Occipital lobe (tissue), 2 donors: ENCODE results near the gene MAN2A2. TPM values are rescaled to one million over a fixed set of nuclear protein-coding genes. Genes with fewer than 3 reads are reported as not detected.
"Not testable (repeated sequence)": the region's sequence is repeated elsewhere in the genome, so short reads cannot be mapped to it uniquely, and the experiment has no call there.

Source experiments
- DNase-seq: peaks from one replicate; lab custom pipeline; 2025; lab: John Stamatoyannopoulos, UW
- total RNA-seq: library from RNA; depleted of rRNA; stranded (reverse); fragments of >200 nt; gene quantifications from one replicate; pipeline ENCODE4 v1.2.3, GENCODE V29; 2014

Gene MAN2A2
- total RNA-seq, 1 donor from 2014 or later = 32.4 TPM

DNA sequence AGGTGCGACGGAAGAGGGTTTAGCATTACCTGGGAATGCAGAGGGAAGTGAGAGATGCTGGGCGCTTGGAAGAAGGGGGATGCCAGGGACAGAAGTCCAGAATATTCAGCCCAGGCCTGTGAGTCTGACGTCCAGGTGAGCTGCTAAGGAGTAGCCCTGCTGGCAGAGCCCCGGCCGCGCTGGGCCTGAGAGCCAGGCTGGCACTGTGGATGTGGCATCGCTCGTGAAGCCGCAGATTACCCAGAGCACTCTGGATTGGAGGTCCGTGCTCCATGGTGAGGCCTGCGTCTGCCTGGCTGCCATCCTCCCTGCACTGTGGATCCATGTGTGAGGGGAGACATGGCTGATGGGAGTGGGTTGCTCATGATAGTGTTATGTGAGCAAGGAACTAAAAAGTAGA is 14.5 kb downstream of the MAN2A2 start:
- no peak for DNase-seq

DNA sequence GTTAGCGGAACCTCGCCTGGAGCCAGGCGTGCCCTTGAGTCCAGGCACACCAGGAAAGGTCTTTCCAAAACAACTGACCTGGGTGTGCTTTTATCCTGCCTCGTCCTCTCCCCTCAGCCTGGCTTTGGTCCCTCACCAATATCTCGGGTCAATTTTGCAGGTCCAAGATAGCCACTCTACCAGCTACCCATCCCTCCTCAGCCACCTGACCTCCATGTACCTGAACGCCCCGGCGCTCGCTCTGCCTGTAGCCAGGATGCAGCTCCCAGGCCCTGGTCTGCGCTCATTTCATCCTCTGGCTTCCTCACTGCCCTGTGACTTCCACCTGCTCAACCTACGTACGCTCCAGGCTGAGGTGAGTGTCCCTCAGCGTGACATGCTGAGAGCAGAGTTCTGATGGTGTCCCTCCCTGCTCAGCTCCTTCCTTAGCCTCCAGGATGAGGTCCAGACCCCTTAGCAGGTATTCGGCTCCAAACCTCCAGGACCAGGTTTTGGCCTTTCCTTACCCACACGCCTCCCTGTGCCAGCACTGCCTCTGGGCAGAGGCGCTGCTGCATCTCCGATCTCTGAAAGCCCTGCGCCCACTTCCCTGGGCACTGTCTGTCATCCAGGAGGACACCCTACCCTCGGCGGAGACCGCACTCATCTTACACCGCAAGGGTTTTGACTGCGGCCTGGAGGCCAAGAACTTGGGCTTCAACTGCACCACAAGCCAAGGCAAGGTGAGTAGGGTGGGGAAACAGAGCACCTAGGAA is 15.1 kb downstream of the MAN2A2 start:
- DNase-seq = no peak

DNA sequence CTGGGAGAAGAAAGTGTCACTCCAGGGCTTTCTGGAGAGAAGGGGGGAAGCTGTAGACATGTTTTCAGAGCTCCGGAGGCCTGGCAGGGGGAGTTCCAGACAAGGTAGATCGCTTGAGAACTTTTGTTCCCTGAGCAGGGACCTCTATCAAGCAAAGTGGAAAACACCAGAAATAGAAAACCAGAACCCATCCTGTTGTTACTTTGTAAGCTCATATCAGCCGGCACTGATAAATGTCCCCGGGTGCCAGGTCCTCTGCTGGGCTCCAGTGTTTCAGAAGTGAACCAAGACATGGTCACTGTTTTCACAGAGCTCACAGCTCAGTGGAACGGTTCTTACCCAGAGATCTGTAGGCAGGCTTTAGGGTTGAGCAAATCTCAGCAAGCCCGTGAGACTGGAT is 15.7 kb downstream of the MAN2A2 start:
- no peak for DNase-seq

DNA sequence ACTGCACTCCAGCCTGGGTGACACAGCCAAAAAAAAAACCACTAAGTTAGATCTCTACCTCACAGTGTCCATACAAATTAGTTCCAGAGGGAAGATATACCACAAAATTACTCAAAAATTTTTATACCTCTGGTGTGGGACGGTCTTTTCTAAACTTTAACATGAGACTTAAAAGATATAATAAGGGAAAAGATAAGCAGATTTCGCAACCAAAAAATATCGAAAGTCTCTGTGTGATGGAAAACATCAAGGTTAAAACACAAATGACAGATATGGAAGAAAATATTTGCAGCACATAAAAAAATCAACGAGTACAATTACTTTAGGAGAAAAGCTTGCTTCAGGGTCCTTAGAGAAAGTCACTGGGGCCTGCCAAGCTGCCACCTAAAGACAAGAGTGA is 18.8 kb downstream of the MAN2A2 start:
- no peak for DNase-seq

DNA sequence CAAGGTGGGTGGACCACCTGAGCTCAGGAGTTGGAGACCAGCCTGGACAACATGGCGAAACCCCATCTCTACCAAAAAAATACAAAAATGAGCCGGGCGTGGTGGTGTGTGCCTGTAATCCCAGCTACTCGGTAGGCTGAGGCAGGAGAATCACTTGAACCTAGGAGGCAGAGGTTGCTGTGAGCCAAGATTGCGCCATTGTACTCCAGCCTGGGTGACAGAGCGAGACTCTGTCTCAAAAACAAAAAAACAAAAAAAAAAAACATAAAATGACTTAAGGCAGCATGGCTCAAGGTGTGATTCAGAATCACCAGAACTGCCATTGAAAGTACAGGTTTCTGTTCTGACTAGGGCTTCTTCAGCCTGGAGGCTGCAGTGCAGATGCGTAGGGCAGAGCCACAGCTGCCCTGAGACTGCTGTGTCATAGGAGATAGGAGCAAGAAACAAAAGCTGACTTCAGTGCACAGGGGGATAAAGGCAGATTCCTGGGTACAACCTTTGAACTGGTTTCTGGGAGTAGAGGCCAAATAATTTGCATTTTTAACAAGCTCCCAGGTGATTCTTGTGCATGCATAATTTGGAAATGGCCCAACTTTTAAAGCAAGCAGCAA is 19.7 kb downstream of the MAN2A2 start:
- not testable (repeated sequence) for DNase-seq

DNA sequence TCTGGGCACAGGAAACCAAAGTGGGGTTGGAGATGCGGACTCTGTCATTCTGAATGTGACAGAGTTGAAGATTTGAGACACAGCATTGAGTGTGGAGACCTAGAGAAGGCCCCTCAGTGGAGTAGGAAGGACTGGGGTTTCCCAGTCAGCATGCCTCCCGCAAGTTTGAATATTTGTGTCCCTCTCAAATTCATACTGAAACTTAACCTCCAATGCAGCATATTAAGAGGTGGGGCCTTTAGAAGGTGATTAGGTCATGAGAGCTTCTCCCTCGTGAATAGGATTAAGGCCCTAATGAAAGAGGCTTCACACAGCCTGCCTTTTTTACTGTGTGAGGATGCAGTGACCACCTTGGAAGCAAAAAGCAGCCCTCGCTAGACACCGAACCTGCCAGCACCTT is 21.3 kb downstream of the MAN2A2 start:
- no peak for DNase-seq

DNA sequence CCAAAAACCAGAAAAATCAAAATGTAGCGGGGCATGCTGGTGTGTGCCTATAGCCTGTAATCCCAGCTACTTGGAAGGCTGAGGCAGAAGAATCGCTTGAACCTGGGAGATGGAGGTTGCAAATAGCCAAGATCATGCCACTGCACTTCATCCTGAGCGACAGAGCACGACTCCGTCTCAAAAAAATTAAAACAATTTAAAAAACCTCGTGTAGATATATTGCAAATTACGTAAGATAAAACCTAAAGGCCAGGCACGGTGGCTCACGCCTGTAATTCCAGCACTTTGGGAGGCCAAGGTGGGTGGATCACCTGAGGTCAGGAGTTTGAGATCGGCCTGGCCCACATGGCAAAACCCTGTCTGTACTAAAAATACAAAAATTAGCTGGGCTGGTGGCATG is 23.7 kb downstream of the MAN2A2 start:
- not testable (repeated sequence) for DNase-seq

DNA sequence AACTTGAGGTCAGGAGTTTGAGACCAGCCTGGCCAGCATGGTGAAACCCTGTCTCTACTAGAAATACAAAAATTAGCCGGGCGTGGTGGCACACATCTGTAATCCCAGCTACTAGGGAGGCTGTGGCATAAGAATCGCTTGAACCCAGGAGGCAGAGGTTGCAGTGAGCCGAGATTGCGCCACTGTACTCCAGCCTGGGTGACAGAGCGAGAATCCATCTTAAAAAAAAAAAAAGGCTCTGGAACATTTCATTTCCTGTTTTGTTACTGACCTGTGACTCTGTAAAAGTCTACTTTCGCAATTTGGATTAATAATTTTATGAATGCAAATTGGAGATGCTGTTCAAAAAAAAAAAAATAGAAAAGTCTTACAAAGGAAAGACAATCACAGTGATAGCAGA is 25.0 kb downstream of the MAN2A2 start:
- DNase-seq = not testable (repeated sequence)

DNA sequence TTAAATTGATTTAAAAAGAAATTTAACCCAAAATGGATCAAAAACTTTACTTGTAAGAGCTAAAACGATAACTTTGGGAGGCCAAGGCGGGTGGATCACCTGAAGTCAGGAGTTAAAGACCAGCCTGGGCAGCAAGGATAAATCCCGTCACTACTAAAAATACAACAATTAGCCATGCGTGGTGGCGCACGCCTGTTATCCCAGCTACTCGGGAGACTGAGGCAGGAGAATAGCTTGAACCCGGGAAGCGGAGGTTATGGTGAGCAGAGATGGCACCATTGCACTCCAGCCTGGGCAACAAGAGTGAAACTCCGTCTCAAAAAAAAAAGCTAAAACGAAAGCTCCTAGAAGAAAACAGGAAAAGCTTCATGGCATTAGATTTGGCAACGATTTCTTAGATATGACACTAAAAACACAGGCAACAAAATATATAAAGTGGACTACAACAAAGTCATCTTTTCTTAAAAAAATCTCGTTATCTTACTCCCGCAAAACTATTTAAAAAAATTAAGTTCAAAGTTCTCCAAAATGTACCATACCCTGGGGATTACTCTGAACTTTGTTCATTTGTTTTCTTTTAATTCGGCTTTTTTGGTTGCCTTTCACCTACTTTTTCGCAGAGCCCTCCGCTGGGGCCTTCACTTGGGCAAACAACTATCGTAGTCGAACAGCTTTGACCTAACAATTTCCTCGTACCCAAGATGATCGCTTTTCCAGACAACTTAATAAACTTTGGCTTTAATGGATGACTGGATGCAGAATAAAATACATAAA is 26.3 kb downstream of the MAN2A2 start:
- no peak for DNase-seq

DNA sequence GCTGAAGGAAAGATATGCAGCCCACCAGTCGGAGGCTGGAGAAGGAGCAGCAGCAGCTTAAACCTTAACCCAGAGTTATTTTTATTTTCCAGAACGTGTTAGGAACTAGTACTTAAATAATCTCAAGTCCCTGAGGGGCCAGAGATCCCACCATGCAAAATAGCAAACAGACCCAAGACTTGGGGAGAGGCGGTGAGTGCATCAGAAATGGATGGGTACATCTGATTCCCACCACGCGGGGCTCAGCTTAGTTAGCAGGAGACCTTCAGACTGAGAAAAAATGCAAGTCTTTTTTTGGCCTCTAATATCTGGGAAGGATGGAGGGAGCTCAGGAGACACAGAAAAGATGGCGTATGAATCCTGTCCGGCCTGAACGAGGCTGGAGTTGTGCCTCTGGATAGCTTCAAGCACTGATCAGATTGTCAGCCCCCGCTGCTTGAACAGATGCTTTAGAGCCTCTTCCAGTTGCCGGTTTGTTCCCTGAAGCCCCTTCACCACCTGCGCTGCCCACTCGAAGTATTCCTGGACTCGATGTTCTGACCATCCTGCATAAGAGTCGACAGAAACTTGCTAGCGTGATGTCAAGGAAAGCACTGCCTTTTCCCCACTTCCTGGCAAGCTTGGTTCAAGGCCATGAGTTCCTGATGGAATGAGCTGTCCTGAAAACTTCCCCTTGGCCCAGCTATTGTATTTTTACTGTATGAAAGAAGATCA is 27.9 kb downstream of the MAN2A2 start:
- no peak for DNase-seq

DNA sequence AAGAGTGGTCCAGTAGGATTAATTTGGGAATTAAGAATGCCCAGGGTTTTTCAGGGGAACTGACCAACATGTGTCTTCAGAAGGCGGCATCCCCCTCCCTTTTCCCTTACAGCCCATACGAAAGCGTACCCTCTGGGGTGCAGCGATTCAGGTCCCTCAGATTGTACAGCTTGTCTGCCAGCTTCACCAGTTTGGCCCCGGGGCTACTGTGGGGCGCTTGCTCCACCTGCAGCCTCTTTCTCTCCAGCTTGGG is 28.4 kb downstream of the MAN2A2 start:
- no peak for DNase-seq

DNA sequence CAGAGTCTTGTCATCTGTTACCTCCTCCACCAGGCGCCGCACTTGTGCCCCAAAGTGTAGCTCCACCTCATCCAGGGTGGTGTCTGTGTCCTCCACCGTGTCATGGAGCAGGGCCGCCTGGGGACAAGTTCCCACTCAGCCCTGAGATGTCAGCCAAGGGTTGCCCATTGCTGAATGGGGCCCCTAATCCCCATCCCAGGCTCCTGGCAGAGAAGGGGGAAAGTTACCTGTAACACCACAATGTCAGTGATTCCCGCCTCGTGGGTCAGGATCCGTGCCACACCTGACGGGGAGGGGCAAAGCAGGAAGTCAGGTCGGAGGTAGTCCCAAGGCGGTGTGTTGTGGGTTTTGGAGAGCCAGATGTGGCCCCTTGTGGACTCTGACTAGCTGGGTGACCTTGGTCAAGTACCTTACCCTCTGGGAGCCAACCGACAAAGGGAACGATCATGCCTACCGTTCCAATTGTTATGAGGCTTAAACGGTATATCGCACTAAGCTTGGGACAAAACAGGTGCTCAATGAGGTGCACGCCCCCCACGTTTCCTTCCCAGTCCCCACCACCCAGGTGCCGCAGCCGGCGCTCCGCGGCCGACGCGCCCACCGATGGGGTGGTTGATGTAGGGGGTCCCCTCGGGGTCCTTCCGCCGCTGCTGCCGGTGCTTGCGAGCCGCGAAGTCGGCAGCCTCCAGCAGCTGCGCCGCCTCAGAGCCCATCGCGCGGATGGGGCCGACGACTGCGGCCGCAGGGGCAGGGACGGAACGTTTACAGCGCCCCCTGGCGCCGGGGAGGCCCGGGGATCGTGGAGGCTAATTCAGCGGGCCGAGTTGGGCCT is 28.9 kb downstream of the MAN2A2 start, which contains the start of gene HDDC3:
HDDC3 (minus strand) TSS at position 722 of the 832 bp plus-strand sequence; CDS start at position 713, 9 bp downstream.
- peak; percentile 74 for DNase-seq

DNA sequence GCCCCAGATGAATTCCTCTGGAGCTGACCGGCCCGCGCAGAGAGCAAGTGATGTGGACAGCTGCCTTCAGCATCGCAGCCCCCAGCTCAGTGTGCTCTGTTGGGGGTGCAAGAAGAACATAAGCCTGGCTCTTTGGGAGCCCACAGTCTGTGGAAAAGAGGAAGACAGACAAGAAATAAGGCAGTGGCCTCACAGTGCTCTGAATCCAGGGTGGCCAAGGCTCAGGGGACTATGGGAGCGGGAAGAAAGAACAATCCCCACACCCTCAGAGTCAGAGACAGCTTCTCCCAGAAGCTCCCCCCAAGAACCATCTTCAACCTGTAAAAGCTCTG is 29.5 kb downstream of the MAN2A2 start:
- DNase-seq = no peak

DNA sequence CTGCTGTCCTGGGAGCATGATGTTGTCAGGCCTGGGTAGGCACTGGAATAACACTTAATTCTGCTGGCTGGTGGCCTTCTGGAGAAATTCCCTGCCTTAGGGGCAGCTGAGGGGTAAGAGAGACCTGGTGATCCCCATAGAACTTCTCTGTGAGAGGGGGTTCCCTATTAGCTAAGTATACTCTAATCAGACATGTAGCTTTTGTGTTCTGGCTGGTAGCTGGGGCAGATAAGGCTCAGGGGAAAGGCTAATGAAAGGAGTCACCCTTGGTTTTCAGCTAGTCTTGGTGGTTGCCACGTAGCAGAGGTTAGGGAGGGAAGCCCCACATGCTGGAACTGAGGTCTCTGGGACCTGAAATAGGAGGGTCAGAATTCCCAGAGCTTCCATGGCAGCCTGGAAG is 30.2 kb downstream of the MAN2A2 start:
- no peak for DNase-seq

DNA sequence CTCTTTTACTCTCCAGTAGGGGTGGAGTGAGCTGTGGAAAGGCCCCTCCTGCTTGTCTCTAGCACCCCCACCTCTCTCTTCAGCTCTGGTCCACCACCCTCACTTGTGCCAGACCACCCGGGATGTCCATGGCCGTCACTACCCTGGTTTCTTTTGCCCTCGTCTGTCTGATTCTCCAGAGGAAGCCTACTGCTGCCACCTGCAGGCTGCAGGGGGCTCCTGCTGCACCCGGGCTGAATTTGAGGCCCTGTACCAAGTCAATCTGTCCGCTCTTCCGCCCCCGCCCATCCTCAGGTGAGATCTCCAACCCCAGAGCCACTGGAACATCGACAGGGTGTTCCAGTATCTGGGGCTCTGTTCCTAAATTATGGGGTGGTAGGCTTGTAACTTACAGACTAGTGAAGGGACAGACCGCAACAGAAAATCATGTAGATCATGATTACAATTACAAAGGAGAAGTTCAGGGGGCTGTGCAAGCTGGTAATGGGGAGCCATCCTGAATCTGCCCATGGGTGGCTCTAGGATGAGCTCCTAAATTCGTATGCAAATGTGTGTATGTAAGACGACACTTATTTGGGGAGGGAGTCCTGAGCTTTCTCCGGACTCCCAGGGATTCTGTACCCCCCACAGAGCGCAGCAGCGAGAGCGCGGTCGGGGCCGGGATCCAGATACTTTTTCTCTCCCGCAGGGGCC is 31.3 kb downstream of the MAN2A2 start:
- DNase-seq = peak; percentile 73

DNA sequence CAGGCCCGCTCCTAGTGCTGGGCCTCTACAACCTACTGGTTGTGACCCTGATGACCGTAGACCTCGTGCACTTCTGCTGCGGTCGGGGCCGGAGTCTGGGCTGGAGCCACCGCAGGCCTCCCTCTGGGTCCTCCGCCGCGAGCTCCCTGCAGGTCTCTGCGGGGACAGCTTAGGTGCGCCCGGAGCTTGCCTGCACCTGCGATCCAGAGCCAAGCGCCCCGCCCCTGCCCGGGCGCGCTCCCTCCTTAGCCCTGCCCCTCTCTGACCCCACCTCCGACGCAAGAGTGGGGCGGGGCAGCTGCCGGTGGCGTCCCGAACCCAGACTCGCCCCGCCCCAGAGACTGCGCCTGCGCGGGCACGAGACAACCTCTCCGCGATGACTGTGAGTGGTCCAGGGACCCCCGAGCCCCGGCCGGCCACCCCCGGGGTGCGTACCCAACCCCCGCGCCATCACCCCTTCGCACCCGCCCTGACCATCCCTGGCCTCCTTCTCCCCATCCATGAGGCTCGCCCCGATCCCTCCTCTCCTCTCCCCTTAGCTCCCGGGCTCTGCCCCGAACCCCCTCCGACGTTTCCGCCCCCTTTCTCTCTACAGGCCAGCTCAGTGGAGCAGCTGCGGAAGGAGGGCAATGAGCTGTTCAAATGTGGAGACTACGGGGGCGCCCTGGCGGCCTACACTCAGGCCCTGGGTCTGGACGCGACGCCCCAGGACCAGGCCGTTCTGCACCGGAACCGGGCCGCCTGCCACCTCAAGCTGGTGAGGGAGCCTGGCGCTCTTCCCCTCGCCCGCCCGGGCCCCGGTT is 32.0 kb downstream of the MAN2A2 start, which contains the start of gene UNC45A:
UNC45A (plus strand) TSS at position 337 of the 803 bp plus-strand sequence; CDS start at position 377, 40 bp downstream.
- DNase-seq = peak; percentile 83

DNA sequence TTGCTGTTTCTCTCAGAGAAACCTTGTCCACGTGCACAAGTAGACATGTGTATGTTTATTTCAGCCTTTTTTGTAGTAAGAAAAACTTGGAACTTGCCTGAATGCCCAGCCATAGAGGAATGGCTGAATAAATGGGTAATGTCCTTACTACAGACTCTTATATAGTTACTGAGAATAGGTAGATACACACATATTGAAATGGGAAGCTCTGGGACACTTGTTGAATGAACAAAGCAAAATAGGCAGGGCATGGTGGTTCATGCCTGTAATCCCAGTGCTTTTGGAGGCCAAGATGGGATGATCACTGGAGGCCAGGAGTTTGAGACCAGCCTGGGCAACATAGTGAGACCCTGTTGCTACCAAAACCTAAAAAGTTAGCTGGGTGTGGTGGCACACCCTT is 33.7 kb downstream of the MAN2A2 start:
- DNase-seq = no peak

DNA sequence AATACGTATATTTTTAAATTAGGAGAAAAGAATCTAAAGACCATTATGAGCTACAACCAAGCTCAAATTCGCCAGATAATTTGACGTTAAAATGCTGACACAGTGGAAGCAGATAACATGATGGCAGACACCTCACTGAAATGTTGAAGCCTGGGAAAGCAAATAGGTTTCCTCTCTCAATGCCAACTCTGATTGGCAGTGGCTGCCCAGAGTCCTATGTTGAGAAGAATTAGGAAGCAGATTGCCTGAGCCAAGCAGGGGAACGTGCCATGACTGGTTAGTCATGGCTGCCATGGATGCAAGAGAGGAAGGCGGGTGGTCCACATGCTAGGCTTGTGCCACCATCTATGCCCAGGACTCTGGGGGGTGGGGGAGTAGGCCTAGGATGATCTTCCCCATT is 35.2 kb downstream of the MAN2A2 start:
- no peak for DNase-seq

DNA sequence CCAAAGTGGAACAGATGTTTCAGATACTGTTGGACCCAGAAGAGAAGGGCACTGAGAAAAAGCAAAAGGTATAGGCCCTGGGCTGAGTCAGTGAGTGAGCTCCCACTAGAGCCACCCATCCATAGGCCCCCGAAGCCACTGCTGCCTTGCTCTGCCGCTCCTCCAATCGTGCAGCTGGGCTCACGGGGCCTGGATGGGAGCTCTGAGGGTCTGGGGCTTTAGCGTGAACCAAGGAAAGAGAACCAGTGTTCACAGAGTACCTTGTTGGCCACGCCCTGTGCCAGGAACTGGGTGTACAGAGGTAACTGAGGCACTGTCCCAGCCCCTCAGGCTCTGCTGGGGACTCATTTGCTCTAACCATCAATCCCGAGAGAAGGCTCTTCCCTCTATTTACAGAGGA is 36.7 kb downstream of the MAN2A2 start:
- no peak for DNase-seq

DNA sequence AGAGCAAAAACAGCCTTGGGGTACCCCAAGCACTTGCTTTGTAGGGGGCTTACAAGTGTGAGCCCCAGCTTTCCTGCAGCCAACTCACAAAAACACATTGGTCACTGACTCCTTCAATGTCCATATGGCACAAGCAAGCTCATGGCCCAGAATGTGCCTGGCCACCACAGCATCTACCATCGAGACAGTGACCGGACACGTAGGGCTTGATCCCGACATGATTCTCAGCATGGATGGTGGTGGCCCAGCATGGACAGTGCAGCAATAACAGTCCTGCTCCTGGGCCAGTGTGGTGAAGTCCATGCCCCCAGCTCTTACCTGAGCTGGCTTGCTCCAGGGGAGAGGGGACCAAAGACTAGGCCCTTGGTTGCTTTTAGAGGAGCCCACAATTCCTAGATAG is 37.9 kb downstream of the MAN2A2 start:
- DNase-seq = no peak
